HepG2 (cell line): Measurements from ENCODE around the gene SERTAD3. TPM values are rescaled to one million over a fixed set of nuclear protein-coding genes. Genes with fewer than 3 reads are reported as not detected.

Source experiments
- ATAD3A ChIP-seq: sonication (generic); formaldehyde crosslinking; IDR thresholded peaks from 2 replicates; pipeline ENCODE4 v1.4.0; 2020; ENCODE audit warnings: missing genetic modification reagents
- BATF2 ChIP-seq: sonication (generic); formaldehyde crosslinking; IDR thresholded peaks from 2 replicates; pipeline ENCODE4 v1.8.0; 2022; ENCODE audit warnings: mild to moderate bottlenecking, missing genetic modification reagents, moderate library complexity
- EEA1 ChIP-seq: sonication (generic); formaldehyde crosslinking; IDR thresholded peaks from 2 replicates; pipeline ENCODE4 v1.5.1; 2020; ENCODE audit warnings: mild to moderate bottlenecking, missing genetic modification reagents, borderline replicate concordance
- ELF1 ChIP-seq: sonication (generic); formaldehyde crosslinking; IDR thresholded peaks from 2 replicates; pipeline ENCODE4 v1.4.0; 2020; ENCODE audit warnings: missing genetic modification reagents
- HMGXB3 ChIP-seq: sonication (generic); formaldehyde crosslinking; IDR thresholded peaks from 2 replicates; pipeline ENCODE4 v1.4.0; 2020; ENCODE audit warnings: missing genetic modification reagents, borderline replicate concordance
- HNF4G ChIP-seq, 2 experiments: sonication (generic) in 1 of 2; formaldehyde crosslinking in 1 of 2; IDR thresholded peaks; 2 replicates each; pipeline versions ENCODE4 v1.4.0 to v1.6.1; 2011 to 2020; ENCODE audit warnings: borderline replicate concordance in 2 of 2, low read depth in 2 of 2, mild to moderate bottlenecking in 2 of 2, low read length in 1 of 2, missing genetic modification reagents in 1 of 2, moderate library complexity in 1 of 2
- KDM2A ChIP-seq: sonication (generic); formaldehyde crosslinking; IDR thresholded peaks from 2 replicates; pipeline ENCODE4 v1.4.0; 2020; ENCODE audit warnings: low read depth, missing genetic modification reagents, borderline replicate concordance
- LRRFIP1 ChIP-seq: sonication (generic); formaldehyde crosslinking; conservative IDR thresholded peaks from 2 replicates; pipeline ENCODE4 v1.4.0; 2020; ENCODE audit warnings: missing genetic modification reagents
- NAIF1 ChIP-seq: sonication (generic); formaldehyde crosslinking; IDR thresholded peaks from 2 replicates; pipeline ENCODE4 v1.5.0; 2020; ENCODE audit warnings: mild to moderate bottlenecking, missing genetic modification reagents, borderline replicate concordance
- ONECUT2 ChIP-seq: sonication (generic); formaldehyde crosslinking; IDR thresholded peaks from 2 replicates; pipeline ENCODE4 v1.4.0; 2020; ENCODE audit warnings: missing genetic modification reagents
- SMAD9 ChIP-seq: sonication (generic); formaldehyde crosslinking; IDR thresholded peaks from 2 replicates; pipeline ENCODE4 v1.5.1; 2020; ENCODE audit warnings: mild to moderate bottlenecking, missing genetic modification reagents
- TCF7L2 ChIP-seq: IDR thresholded peaks from 2 replicates; pipeline ENCODE4 v1.6.1; 2011; ENCODE audit warnings: mild to moderate bottlenecking, low read depth, low read length, moderate library complexity
- ZBTB34 ChIP-seq: sonication (generic); formaldehyde crosslinking; IDR thresholded peaks from 2 replicates; pipeline ENCODE4 v1.8.0; 2022; ENCODE audit warnings: mild to moderate bottlenecking, missing genetic modification reagents
- ZBTB8A ChIP-seq: sonication (generic); formaldehyde crosslinking; IDR thresholded peaks from 2 replicates; pipeline ENCODE4 v1.4.0; 2020; ENCODE audit warnings: mild to moderate bottlenecking, low read depth, missing genetic modification reagents, borderline replicate concordance
- ZNF574 ChIP-seq: sonication (generic); formaldehyde crosslinking; IDR thresholded peaks from 2 replicates; pipeline ENCODE4 v1.4.0; 2020; ENCODE audit warnings: missing genetic modification reagents
- polyA plus RNA-seq, 8 experiments: library from polyadenylated mRNA; depleted of rRNA in 3 of 8; stranded (reverse) in 7 of 8; unstranded in 1 of 8; fragments of >200 nt; fragmentation: Illumina TruSeq in 4 of 8; extraction: Trizol in 4 of 8; gene quantifications; 2 replicates each; pipeline versions ENCODE4 v1.2.1 to v1.2.3, GENCODE V29; 2011 to 2016; ENCODE audit warnings: low read depth in 4 of 8, missing spikeins in 1 of 8, mixed read lengths in 1 of 8; ENCODE audit not compliant: insufficient read depth in 1 of 8
- total RNA-seq, 5 experiments: library from RNA; depleted of rRNA; stranded (reverse); fragments of >200 nt; fragmentation: Illumina TruSeq; extraction: Trizol; gene quantifications; 2 replicates each; pipeline ENCODE4 v1.2.3, GENCODE V29; 2016; ENCODE audit warnings: low read depth in 1 of 5

Gene SERTAD3
- total and polyA plus RNA-seq, 2 of the 13 experiments (the other 11 are each of a cell fraction or from before 2014, with no cell fraction given), result 9.6 to 16.9 TPM

GRCh38 chr19:40425450-40426287 lies 18.5 kb downstream of the SERTAD3 start, which contains the start of gene SERTAD1 (continued):
- TF ChIP-seq EEA1 (CRISPR knock-in tag), result no peak
- no peak for TF ChIP-seq BATF2 (CRISPR knock-in tag)
- no peak for TF ChIP-seq SMAD9 (CRISPR knock-in tag)
- TF ChIP-seq LRRFIP1 (CRISPR knock-in tag), result no peak
- peak; percentile 32; the same call in 1 of the 2 replicates for TF ChIP-seq ZNF574 (CRISPR knock-in tag)
- no peak for TF ChIP-seq ATAD3A (CRISPR knock-in tag)
- TF ChIP-seq ZBTB34 (CRISPR knock-in tag), result no peak
- TF ChIP-seq NAIF1, result no peak
- TF ChIP-seq ELF1 (CRISPR knock-in tag), result peak; percentile 68
- peak; percentile 45; the same call in 1 of the 2 replicates for TF ChIP-seq KDM2A (CRISPR knock-in tag)
- no peak for TF ChIP-seq ZBTB8A
- no peak for TF ChIP-seq HNF4G (IDR thresholded peaks at IDR 0.05; ENCODE audit: borderline replicate concordance, low read depth, low read length)
- peak; percentile 51; the same call in 1 of the 2 replicates for TF ChIP-seq HNF4G (CRISPR knock-in tag; IDR thresholded peaks at IDR 0.05; ENCODE audit: borderline replicate concordance, low read depth)
- no peak for TF ChIP-seq HMGXB3
- TF ChIP-seq ONECUT2 (CRISPR knock-in tag), result no peak
- no peak for TF ChIP-seq TCF7L2
